GM10248 (cell line): ENCODE data around the gene RBM38.
"Not testable (repeated sequence)": the region's sequence is repeated elsewhere in the genome, so short reads cannot be mapped to it uniquely, and the experiment has no call there.

Experiments used
- CTCF ChIA-PET: fragments of 300-600 bp; sonication (Branson Sonifier 250); formaldehyde crosslinking; extraction: SDS; loops from one replicate; lab custom pipeline; 2021; ENCODE audit warnings: antibody characterized with exemption; lab: Yijun Ruan, JAX
- POLR2A ChIA-PET: fragments of 350-650 bp; sonication (Branson Sonifier 250); formaldehyde crosslinking; extraction: SDS; loops from one replicate; lab custom pipeline; 2020; ENCODE audit warnings: antibody characterized with exemption; lab: Yijun Ruan, JAX
- DNase-seq: peaks from one replicate; pipeline ENCODE4 v3.0.0; 2012; ENCODE audit errors: extremely low spot score
- TF ChIP-seq, protein P1 (sequence below): IDR thresholded peaks from 2 replicates; pipeline ENCODE4 v1.5.1; 2012; ENCODE audit warnings: mild to moderate bottlenecking, low read depth; ENCODE audit errors: extremely low read depth, missing control alignments, control extremely low read depth

RBM38 gene

DNA sequence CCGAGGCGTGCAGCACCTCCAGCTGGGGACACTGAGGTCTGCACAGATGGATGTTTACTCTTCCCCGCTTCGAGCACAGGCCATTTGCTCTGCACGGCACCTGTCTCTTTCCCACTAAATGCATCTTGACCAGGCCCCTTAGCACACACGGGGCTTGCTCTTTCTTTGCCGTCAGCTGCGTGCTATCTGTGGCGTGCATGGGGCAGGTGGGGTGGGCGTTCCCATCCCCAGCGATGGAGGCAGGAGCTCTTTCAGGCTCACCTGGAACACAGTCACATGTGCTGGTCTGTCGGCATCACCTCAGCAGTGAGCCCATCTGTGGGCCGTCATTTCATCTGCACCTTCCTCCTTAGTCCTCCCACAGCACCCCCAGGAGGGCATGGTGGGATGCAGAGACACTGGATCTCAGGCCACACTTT is 35.1 kb downstream of the RBM38 start:
- ChIA-PET CTCF (interaction anchor here (0.9 to 2.7 kb wide), 3 partner anchors 11 to 69 kb away, joined by 3 to 9 read pairs (median 4); no protein-coding TSS in a partner anchor), POLR2A (no interaction called here)
- DNase-seq, result no peak
- TF ChIP-seq, protein P1, sequence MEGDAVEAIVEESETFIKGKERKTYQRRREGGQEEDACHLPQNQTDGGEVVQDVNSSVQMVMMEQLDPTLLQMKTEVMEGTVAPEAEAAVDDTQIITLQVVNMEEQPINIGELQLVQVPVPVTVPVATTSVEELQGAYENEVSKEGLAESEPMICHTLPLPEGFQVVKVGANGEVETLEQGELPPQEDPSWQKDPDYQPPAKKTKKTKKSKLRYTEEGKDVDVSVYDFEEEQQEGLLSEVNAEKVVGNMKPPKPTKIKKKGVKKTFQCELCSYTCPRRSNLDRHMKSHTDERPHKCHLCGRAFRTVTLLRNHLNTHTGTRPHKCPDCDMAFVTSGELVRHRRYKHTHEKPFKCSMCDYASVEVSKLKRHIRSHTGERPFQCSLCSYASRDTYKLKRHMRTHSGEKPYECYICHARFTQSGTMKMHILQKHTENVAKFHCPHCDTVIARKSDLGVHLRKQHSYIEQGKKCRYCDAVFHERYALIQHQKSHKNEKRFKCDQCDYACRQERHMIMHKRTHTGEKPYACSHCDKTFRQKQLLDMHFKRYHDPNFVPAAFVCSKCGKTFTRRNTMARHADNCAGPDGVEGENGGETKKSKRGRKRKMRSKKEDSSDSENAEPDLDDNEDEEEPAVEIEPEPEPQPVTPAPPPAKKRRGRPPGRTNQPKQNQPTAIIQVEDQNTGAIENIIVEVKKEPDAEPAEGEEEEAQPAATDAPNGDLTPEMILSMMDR, result no peak

DNA sequence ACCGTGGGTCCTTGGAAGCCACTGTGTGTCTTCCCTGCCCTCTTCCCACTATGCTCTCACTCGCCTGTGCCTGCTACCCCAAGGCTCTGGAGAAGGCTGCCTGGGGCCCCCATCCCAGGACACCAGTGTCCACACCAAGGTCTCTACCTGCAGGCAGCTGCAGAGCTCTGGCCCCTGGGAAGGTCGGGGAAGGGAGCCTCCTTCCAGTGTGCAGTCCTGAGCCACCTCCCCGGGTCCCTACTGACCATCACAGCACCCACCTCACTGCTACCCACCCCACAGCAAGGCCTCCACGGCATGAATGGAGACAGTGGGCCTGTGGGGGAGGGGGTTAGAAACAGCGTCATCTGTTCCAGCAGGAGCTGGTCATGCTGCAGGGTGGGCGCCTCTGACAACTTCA is 35.6 kb downstream of the RBM38 start:
- TF ChIP-seq, protein P1, result no peak
- DNase-seq, result no peak
- ChIA-PET CTCF (interaction anchor here (0.9 to 2.7 kb wide), 4 partner anchors 11 to 69 kb away, joined by 3 to 9 read pairs (median 4); no protein-coding TSS in a partner anchor), POLR2A (no interaction called here)

DNA sequence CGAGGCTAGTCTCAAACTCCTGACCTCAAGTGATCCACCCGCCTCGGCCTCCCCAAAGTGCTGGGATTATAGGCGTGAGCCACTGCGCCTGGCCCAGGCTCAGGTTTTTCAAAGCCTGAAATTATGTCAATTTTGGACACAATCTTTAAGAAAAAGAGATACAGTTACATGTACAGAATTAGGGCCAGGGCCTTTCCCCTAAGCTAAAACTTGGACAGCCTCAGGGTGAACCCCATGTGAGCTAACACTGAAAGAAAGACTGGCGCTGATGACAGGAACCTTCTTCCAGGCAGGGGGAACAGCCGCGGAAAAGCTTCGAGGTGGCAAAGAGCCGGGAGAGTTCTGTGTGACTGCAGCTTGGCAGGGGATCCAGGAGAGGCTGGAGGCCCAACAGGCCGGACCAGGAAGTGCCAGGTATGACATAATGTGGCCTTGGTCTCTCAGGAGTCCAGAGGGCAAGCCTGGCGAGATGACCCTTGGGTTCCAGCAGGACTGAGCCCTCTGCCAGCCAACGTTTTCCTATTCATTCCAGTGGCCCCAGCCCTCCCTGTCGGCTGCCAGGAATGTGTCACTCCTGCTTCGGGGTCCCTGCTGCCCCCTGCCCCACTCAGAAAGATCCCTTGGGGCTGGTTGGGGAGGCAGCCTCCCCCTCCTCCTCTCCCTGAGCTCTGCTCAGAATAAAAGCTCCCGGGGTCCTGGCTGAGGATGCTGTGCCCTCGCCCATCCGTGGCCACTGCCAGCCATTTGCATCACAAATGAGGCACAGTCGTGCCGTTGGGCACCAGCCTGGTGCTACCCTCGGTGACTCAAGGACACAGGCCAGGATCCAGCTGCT is 37.3 kb downstream of the RBM38 start:
- no peak for DNase-seq
- ChIA-PET CTCF (interaction anchor here (0.9 to 2.7 kb wide), 10 partner anchors 10 to 67 kb away, joined by 3 to 9 read pairs (median 4); no protein-coding TSS in a partner anchor), POLR2A (no interaction called here)
- TF ChIP-seq, protein P1, result no peak

DNA sequence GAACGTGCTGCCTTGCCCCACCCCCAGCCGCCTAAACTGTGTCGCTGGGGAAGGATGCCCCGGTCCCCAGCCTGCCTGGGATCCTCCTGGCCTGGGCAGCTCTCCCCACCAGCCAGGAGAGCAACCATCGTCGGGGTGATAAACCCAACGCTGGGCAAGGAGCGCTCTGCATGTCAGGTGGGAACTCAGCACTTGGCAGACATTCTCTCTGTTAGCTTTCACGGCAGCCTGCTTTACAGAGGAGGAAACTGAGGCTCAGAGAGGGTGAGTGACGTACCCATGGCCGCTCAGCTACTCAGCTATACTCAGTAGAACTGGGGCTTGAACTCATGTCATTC is 37.9 kb downstream of the RBM38 start:
- CTCF ChIA-PET, result interaction anchor here (0.9 to 2.2 kb wide), 6 partner anchors 8 to 64 kb away, joined by 3 to 7 read pairs (median 4); no protein-coding TSS in a partner anchor
- TF ChIP-seq, protein P1, result no peak
- POLR2A ChIA-PET, result interaction anchor here (0.7 kb wide), 1 partner anchor 17 kb away, joined by 3 read pairs; no protein-coding TSS in a partner anchor
- no peak for DNase-seq

DNA sequence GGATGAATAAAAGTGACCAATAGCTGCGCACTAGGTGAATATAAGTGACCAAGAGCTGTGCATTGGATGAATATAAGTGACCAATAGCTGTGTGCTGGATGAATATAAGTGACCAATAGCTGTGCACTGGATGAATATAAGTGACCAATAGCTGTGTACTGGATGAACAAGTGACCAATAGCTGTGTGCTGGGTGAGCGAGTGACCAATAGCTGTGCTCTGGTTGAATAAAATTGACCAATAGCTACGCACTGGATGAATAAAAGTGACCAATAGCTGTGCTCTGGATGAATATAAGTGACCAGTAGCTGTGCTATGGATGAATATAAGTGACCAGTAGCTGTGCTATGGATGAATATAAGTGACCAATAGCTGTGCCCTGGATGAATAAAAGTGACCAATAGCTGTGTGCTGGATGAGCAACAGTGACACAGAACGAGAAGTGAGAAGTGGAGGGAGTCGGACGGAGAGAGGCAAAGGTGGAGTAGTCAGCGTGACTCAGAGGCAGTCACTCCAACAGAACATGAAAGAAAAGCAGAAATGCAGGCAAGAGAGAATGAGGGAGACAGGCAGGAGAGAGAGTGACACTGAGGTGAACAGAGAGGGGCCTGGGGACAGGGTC is 38.5 kb downstream of the RBM38 start:
- POLR2A ChIA-PET, result interaction anchor here (0.6 to 0.7 kb wide), 2 partner anchors 17 to 190 kb away, joined by 3 read pairs; partner anchors contain the start of gene ZBP1
- peak; percentile 54 for DNase-seq
- TF ChIP-seq, protein P1, result no peak
- CTCF ChIA-PET, result interaction anchor here (1.2 to 2.2 kb wide), 5 partner anchors 8 to 63 kb away, joined by 4 to 7 read pairs (median 5); no protein-coding TSS in a partner anchor

DNA sequence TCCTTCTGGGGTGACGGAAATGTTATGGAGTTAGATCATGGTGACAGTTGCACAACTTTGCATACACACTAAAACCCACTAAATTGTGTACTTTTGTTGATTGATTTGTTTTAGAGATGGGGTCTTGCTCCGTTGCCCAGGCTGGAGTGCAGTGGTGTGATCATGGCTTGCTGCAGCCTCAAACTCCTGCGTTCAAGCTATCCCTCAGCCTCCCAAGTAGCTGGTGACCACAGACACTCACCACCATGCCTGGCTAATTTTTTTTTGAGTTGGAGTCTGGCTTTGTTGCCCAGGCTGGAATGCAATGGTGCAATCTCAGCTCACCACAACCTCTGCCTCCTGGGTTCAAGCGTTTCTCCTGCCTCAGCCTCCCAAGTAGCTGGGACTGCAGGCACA is 39.0 kb downstream of the RBM38 start:
- DNase-seq, result not testable (repeated sequence)
- ChIA-PET POLR2A (interaction anchor here (0.6 kb wide), 1 partner anchor 190 kb away, joined by 3 read pairs; the partner anchor contains the start of gene ZBP1), CTCF (interaction anchor here (1.2 to 2.2 kb wide), 5 partner anchors 9 to 63 kb away, joined by 4 to 7 read pairs (median 5); no protein-coding TSS in a partner anchor)

DNA sequence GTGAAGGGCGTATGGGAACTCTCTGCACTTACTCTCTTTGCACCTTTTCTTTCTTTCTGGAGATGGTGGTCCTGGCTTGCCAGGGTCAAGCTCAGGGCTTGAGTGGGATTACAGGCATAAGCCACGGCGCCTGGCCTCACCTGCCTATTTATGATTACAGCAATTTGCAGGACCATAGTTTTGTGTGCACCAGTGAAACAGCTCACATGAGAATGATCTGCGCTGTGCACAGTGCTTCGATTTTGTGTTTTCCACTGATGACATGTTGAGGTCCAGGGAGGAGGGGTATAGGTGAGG is 40.3 kb downstream of the RBM38 start:
- POLR2A ChIA-PET, result interaction anchor here (0.7 kb wide), 1 partner anchor 51 kb away, joined by 4 read pairs; no protein-coding TSS in a partner anchor
- TF ChIP-seq, protein P1, result no peak
- CTCF ChIA-PET, result interaction anchor here (1.2 to 1.6 kb wide), 2 partner anchors 31 to 64 kb away, joined by 4 to 5 read pairs; no protein-coding TSS in a partner anchor
- DNase-seq, result no peak
